WTC11 (cell line): ENCODE data around the gene LHFPL6.

Experiments
- AFF4 ChIP-seq: sonication (generic); formaldehyde crosslinking; IDR thresholded peaks from 2 replicates; pipeline ENCODE4 v1.8.1; 2023; ENCODE audit warnings: mild to moderate bottlenecking, missing genetic modification reagents, borderline replicate concordance
- ATF2 ChIP-seq: sonication (generic); formaldehyde crosslinking; IDR thresholded peaks from 2 replicates; pipeline ENCODE4 v1.8.1; 2022; ENCODE audit warnings: low read depth, missing genetic modification reagents, borderline replicate concordance
- CTCF ChIP-seq: fragments of 200-600 bp; IDR thresholded peaks from 2 replicates; pipeline ENCODE4 v1.8.0; 2022; ENCODE audit warnings: antibody characterized with exemption
- ELF4 ChIP-seq: sonication (generic); formaldehyde crosslinking; IDR thresholded peaks from 2 replicates; pipeline ENCODE4 v1.8.1; 2022; ENCODE audit warnings: low read depth, mild to moderate bottlenecking, moderate library complexity, missing genetic modification reagents
- GABPB1 ChIP-seq: sonication (generic); formaldehyde crosslinking; IDR thresholded peaks from 2 replicates; pipeline ENCODE4 v1.8.1; 2023; ENCODE audit warnings: mild to moderate bottlenecking, missing genetic modification reagents
- MLX ChIP-seq: sonication (generic); formaldehyde crosslinking; IDR thresholded peaks from 2 replicates; pipeline ENCODE4 v1.8.1; 2023; ENCODE audit warnings: mild to moderate bottlenecking, missing genetic modification reagents, moderate library complexity
- MXD4 ChIP-seq: fragments of 250-450 bp; sonication (Bioruptor Pico); IDR thresholded peaks from 2 replicates; pipeline ENCODE4 v1.8.0; 2021; ENCODE audit warnings: mild to moderate bottlenecking, moderate library complexity, borderline replicate concordance
- SMAD4 ChIP-seq: sonication (generic); formaldehyde crosslinking; IDR thresholded peaks from 2 replicates; pipeline ENCODE4 v1.8.0; 2022; ENCODE audit warnings: mild to moderate bottlenecking, missing genetic modification reagents
- ZBTB21 ChIP-seq: sonication (generic); formaldehyde crosslinking; IDR thresholded peaks from 2 replicates; pipeline ENCODE4 v1.8.1; 2023; ENCODE audit warnings: mild to moderate bottlenecking, missing genetic modification reagents, borderline replicate concordance
- ZNF219 ChIP-seq: sonication (generic); formaldehyde crosslinking; IDR thresholded peaks from 2 replicates; pipeline ENCODE4 v1.8.0; 2023; ENCODE audit warnings: missing genetic modification reagents, mild to moderate bottlenecking, borderline replicate concordance
- ZNF423 ChIP-seq: fragments of 250-450 bp; sonication (Bioruptor Pico); IDR thresholded peaks from 2 replicates; pipeline ENCODE4 v2.1.2; 2022; ENCODE audit warnings: mild to moderate bottlenecking, moderate library complexity

GRCh38 chr13:39318161-39318560 is 284.8 kb downstream of the LHFPL6 start:
- no peak for TF ChIP-seq CTCF
- no peak for TF ChIP-seq ZNF219 (CRISPR knock-in tag)
- no peak for TF ChIP-seq ELF4 (CRISPR knock-in tag)
- no peak for TF ChIP-seq ZBTB21 (CRISPR knock-in tag)
- TF ChIP-seq GABPB1: no peak
- TF ChIP-seq MXD4 (CRISPR knock-in tag): no peak
- no peak for TF ChIP-seq ZNF423 (CRISPR knock-in tag)
- TF ChIP-seq AFF4 (CRISPR knock-in tag): no peak
- no peak for TF ChIP-seq SMAD4
- TF ChIP-seq MLX: no peak
- TF ChIP-seq ATF2 (CRISPR knock-in tag): no peak
